Fibroblast of lung (primary cell): ENCODE measurements around the gene BAIAP2. TPM values are rescaled to one million over a fixed set of nuclear protein-coding genes. Genes with fewer than 3 reads are reported as not detected.
"Not testable (repeated sequence)": the region's sequence is repeated elsewhere in the genome, so short reads cannot be mapped to it uniquely, and the experiment has no call there.

Experiments
- DNase-seq, 2 donors: peaks; one replicate each; pipeline versions ENCODE4 v3.0.0 to v3.0.0-alpha.2; 2010; ENCODE audit warnings: low read depth in 2 of 2
- H2AFZ ChIP-seq: 2 replicates; pipeline ENCODE4 v1.5.1; 2012; ENCODE audit warnings: low read length, control low read depth, inconsistent platforms
- H3K27ac ChIP-seq: 2 replicates; pipeline ENCODE4 v1.5.1; 2011; ENCODE audit warnings: low read length, control low read depth; ENCODE audit not compliant: insufficient read depth
- H3K27me3 ChIP-seq: 2 replicates; pipeline ENCODE4 v1.5.1; 2011; ENCODE audit warnings: mild to moderate bottlenecking, low read length; ENCODE audit not compliant: control insufficient read depth, insufficient read depth
- H3K36me3 ChIP-seq: 2 replicates; pipeline ENCODE4 v1.5.1; 2011; ENCODE audit warnings: low read length; ENCODE audit not compliant: control insufficient read depth, insufficient read depth
- H3K4me1 ChIP-seq: 2 replicates; pipeline ENCODE4 v1.5.1; 2011; ENCODE audit warnings: low read length; ENCODE audit not compliant: control insufficient read depth, insufficient read depth; ENCODE audit errors: extremely low read depth
- H3K4me2 ChIP-seq: 2 replicates; pipeline ENCODE4 v1.5.1; 2011; ENCODE audit warnings: low read length, control low read depth; ENCODE audit not compliant: insufficient read depth; ENCODE audit errors: extremely low read depth
- H3K4me3 ChIP-seq, 4 experiments: fragments of 200-600 bp in 1 of 4; sonication (generic) in 1 of 4; replicated peaks in 1 of 4; 2 replicates each; pipeline ENCODE4 v1.5.1; 2011 to 2016; ENCODE audit warnings: low read length in 4 of 4, low read depth in 3 of 4, mild to moderate bottlenecking in 3 of 4, control low read depth in 2 of 4, inconsistent platforms in 1 of 4, mixed read lengths in 1 of 4; ENCODE audit not compliant: insufficient read depth in 1 of 4; ENCODE audit errors: control extremely low read depth in 1 of 4
- H3K79me2 ChIP-seq: 2 replicates; pipeline ENCODE4 v1.5.1; 2012; ENCODE audit warnings: mild to moderate bottlenecking, low read length, inconsistent platforms; ENCODE audit not compliant: control insufficient read depth, insufficient read depth
- H3K9ac ChIP-seq: 2 replicates; pipeline ENCODE4 v1.5.1; 2011; ENCODE audit warnings: mild to moderate bottlenecking, low read length, control low read depth; ENCODE audit not compliant: insufficient read depth
- H3K9me3 ChIP-seq: 2 replicates; pipeline ENCODE4 v1.5.1; 2012; ENCODE audit warnings: low read depth, low read length; ENCODE audit not compliant: control insufficient read depth, insufficient read depth
- H4K20me1 ChIP-seq: 2 replicates; pipeline ENCODE4 v1.5.1; 2011; ENCODE audit warnings: low read length; ENCODE audit not compliant: control insufficient read depth, insufficient read depth; ENCODE audit errors: extremely low read depth
- EZH2 ChIP-seq: IDR thresholded peaks from 2 replicates; pipeline ENCODE4 v1.5.1; 2012; ENCODE audit warnings: low read length, control low read depth, mild to moderate bottlenecking; ENCODE audit errors: missing control alignments
- polyA plus RNA-seq, 2 donors: library from polyadenylated mRNA; depleted of rRNA in 1 of 2; stranded (reverse) in 1 of 2; unstranded in 1 of 2; fragments of >200 nt; gene quantifications; 2 replicates each; pipeline ENCODE4 v1.2.1, GENCODE V29; 2011 to 2012; ENCODE audit warnings: missing spikeins in 1 of 2
- total RNA-seq: library from RNA; depleted of rRNA; stranded (reverse); fragments of >200 nt; gene quantifications from 2 replicates; pipeline ENCODE4 v1.2.1, GENCODE V29; 2014
- TF ChIP-seq, protein P1 (sequence below), 2 donors: IDR thresholded peaks in 1 of 2; conservative IDR thresholded peaks in 1 of 2; 1 replicate in 1 of 2; 2 replicates in 1 of 2; pipeline ENCODE4 v1.5.1; 2011 to 2012; ENCODE audit warnings: low read length in 2 of 2, control low read depth in 1 of 2, inconsistent platforms in 1 of 2, low read depth in 1 of 2, mild to moderate bottlenecking in 1 of 2

Gene BAIAP2
- total and polyA plus RNA-seq, 2 donors (not counting 1 experiment from before 2014, with no cell fraction given) = 6.0 to 13.4 TPM

DNA sequence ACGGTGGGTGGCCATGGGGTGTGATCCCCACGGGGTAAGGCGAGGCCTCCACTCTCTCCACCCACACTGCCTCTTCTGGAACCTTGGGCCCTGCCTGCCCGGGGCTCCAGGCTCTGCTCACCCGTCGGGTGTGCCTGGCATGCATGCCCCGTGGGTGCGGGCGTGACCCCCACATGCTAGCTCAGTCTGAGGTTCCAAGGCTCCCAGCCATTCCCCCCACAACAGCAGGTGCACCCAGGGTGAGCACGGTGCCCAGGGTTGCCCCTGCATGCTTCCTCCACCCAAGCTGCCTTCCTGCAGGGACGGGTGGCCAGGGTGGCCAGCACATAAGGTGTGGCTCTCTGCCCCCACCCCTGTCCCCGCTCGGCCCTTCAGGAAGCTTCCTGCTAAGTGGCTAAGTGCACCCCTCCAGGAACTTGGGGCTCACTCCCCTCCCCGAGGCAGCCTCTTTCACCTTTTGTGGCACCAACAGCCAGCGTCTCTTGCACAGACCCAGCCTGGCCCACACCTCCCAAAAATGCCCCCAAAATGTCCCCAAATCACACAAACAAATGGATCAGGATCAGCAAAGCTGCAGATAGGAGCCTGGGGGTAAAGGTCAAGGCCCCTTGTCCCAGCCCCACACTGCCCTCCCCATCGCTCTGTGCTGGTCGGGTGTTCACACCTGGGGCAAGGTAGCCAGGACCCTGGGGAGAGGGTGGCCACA is 108.9 kb downstream of the BAIAP2 start:
- no peaks in the 10 kb centered on the region for H3K79me2 ChIP-seq
- H3K9me3 ChIP-seq = no peaks in the 10 kb centered on the region
- no peak for TF ChIP-seq EZH2
- TF ChIP-seq, protein P1, sequence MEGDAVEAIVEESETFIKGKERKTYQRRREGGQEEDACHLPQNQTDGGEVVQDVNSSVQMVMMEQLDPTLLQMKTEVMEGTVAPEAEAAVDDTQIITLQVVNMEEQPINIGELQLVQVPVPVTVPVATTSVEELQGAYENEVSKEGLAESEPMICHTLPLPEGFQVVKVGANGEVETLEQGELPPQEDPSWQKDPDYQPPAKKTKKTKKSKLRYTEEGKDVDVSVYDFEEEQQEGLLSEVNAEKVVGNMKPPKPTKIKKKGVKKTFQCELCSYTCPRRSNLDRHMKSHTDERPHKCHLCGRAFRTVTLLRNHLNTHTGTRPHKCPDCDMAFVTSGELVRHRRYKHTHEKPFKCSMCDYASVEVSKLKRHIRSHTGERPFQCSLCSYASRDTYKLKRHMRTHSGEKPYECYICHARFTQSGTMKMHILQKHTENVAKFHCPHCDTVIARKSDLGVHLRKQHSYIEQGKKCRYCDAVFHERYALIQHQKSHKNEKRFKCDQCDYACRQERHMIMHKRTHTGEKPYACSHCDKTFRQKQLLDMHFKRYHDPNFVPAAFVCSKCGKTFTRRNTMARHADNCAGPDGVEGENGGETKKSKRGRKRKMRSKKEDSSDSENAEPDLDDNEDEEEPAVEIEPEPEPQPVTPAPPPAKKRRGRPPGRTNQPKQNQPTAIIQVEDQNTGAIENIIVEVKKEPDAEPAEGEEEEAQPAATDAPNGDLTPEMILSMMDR (conservative IDR thresholded peaks at IDR 0.05 in 1 of 2, IDR thresholded peaks at IDR 0.05 in 1 of 2; ENCODE audit: low read depth in 1 of 2, low read length in 2 of 2) = no peak
- no peak overlapping the region for H2AFZ ChIP-seq
- H4K20me1 ChIP-seq = no peaks in the 10 kb centered on the region
- H3K36me3 ChIP-seq = no peaks in the 10 kb centered on the region
- H3K4me2 ChIP-seq = no peak overlapping the region
- no peaks in the 10 kb centered on the region for H3K27me3 ChIP-seq
- H3K27ac ChIP-seq = no peak overlapping the region
- H3K9ac ChIP-seq = no peak overlapping the region
- DNase-seq = no peak
- no peak overlapping the region for H3K4me3 ChIP-seq
- no peaks in the 10 kb centered on the region for H3K4me1 ChIP-seq

DNA sequence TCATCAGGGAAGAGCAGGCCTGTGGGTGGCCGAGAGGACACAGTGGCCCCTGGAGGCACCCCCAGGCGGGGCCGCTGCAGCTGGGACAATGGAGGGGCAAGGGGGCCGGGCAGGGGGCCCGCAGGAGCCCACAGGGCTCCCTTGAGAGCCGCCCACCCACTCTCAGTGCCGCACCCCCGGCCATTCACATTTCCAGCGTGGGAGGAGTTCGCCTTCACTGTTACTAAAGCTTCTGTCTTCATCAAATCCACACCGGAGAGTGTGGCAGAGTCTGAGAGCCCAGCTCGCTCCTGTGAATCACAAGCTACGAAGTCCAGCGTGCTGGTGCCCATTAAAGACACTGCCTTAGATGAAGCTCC is 109.5 kb downstream of the BAIAP2 start:
- no peak overlapping the region for H3K4me2 ChIP-seq
- no peaks in the 10 kb centered on the region for H3K36me3 ChIP-seq
- no peaks in the 10 kb centered on the region for H3K9me3 ChIP-seq
- no peak overlapping the region for H3K27ac ChIP-seq
- no peak overlapping the region for H3K9ac ChIP-seq
- no peaks in the 10 kb centered on the region for H3K27me3 ChIP-seq
- H3K79me2 ChIP-seq = no peaks in the 10 kb centered on the region
- DNase-seq = no peak
- TF ChIP-seq, protein P1 (conservative IDR thresholded peaks at IDR 0.05 in 1 of 2, IDR thresholded peaks at IDR 0.05 in 1 of 2; ENCODE audit: low read depth in 1 of 2, low read length in 2 of 2) = no peak
- no peak for TF ChIP-seq EZH2
- no peaks in the 10 kb centered on the region for H4K20me1 ChIP-seq
- no peaks in the 10 kb centered on the region for H3K4me1 ChIP-seq
- H3K4me3 ChIP-seq = no peak overlapping the region
- no peak overlapping the region for H2AFZ ChIP-seq

DNA sequence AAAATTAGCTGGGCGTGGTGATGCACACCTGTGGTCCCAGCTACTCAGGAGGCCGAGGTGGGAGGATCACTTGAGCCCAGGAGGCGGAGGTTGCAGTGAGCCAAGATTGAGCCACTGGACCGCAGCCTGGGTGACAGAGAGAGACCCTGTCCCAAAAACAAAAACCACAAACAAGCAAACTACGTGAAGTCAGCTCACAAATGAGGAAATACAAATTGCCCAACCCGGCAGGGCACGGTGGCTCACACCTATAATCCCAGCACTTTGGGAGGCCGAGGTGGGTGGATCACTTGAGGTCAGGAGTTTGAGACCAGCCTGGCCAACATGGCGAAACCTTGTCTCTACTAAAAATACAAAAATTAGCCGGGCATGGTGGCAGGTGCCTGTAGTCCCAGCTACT is 111.3 kb downstream of the BAIAP2 start:
- H3K36me3 ChIP-seq, H3K9me3 ChIP-seq, H3K27ac ChIP-seq, H3K9ac ChIP-seq, DNase-seq, H4K20me1 ChIP-seq, H3K4me1 ChIP-seq, H3K4me3 ChIP-seq, H2AFZ ChIP-seq, H3K79me2 ChIP-seq, H3K4me2 ChIP-seq, H3K27me3 ChIP-seq: not testable (repeated sequence)
